K562 treated with DMSO at 1 percent for 12 hours (cell line): ENCODE measurements around the gene ABHD8. TPM values are rescaled to one million over a fixed set of nuclear protein-coding genes. Genes with fewer than 3 reads are reported as not detected.

ENCODE experiments used
- total RNA-seq: library from RNA; unstranded; fragments of 300-600 nt; gene quantifications from 2 replicates; pipeline ENCODE4 v1.2.3, GENCODE V29; 2022; ENCODE audit not compliant: insufficient read depth

Gene ABHD8, protein sequence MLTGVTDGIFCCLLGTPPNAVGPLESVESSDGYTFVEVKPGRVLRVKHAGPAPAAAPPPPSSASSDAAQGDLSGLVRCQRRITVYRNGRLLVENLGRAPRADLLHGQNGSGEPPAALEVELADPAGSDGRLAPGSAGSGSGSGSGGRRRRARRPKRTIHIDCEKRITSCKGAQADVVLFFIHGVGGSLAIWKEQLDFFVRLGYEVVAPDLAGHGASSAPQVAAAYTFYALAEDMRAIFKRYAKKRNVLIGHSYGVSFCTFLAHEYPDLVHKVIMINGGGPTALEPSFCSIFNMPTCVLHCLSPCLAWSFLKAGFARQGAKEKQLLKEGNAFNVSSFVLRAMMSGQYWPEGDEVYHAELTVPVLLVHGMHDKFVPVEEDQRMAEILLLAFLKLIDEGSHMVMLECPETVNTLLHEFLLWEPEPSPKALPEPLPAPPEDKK
- total RNA-seq: 39.8 and 40.0 TPM in 2 replicates

DNA sequence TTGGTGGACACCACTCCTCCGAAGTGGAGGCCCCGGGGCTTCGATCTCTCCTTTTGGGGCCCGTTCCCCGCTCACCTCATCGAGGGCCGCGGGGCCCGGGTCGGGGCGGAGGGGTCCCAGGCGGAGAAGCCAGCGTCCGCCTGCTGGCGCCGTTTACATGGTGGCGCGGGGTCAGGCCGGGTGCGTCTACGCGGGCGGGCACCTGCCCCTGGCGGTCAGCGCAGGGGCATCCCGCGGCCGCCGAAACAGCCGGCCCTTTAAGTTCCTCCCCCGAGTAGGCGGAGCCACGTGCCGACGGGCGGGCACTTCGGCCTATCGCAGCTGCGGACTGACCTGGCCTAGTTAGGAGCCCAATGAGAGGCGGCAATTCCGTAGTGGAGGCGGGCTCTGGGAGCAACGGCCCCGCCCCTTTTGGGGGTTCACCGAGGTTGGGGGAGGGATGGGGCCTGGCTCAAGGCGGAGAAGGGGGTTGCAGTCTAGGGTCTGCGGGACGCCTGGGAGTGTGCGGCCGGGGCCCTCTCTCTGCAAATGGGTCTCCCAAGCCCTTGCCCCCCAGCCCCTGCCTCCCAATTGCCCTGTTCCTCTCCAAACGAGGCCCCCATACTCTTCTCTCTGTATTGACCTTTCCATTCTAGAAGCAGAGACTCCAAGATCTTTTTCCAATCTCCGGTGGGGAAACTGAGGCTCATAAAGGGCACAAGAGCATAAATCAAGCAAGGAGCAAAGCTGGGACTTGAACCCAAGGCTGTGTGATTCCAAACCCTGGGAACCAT is at the start of gene ABHD8:
Gene ABHD8 (minus strand): TSS at position 259 of the 773 bp plus-strand sequence. CDS start 1,809 bp downstream, outside the sequence.

DNA sequence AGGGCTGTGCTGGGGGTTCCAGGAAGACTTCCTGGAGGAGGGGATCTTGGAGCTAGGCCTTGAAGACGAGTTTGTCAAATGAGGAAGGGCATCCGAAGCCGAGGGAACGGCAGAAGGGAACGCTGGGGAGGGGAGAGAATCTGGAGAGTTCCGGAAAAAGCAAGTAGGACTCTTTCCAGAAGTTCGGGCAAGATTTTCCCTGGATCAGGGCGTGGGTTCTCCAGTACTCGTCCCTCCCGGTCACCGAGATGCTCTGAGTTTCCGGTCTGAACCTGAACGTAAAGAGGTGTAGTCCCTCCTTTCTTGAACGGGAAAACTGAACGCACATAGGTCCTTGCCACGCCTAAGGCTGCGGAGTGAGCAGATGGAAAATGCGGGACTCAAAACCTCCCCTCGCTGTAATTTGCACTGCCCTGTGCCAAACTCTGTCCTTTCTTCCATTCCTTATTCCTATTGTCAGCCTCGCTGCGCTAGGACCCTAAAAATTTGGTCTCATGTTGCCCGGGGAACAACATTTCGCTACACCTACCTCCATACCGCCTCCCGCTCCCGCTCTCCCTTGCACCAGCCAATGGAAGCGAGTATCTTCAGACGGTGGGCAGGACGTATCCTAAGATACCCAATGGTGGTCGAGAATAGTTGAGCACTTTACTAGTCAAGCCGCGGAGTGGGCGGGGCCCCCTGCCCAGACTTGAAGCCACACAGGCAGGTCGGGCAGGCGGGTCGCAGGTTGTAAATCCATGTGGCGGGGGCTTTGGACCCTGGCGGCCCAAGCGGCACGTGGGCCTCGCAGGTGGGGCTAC is 33.8 kb upstream of the ABHD8 start, which contains the start of gene GTPBP3:
Gene GTPBP3 (plus strand): TSS at position 682 of the 803 bp plus-strand sequence. CDS start 59 bp downstream, at position 741.

DNA sequence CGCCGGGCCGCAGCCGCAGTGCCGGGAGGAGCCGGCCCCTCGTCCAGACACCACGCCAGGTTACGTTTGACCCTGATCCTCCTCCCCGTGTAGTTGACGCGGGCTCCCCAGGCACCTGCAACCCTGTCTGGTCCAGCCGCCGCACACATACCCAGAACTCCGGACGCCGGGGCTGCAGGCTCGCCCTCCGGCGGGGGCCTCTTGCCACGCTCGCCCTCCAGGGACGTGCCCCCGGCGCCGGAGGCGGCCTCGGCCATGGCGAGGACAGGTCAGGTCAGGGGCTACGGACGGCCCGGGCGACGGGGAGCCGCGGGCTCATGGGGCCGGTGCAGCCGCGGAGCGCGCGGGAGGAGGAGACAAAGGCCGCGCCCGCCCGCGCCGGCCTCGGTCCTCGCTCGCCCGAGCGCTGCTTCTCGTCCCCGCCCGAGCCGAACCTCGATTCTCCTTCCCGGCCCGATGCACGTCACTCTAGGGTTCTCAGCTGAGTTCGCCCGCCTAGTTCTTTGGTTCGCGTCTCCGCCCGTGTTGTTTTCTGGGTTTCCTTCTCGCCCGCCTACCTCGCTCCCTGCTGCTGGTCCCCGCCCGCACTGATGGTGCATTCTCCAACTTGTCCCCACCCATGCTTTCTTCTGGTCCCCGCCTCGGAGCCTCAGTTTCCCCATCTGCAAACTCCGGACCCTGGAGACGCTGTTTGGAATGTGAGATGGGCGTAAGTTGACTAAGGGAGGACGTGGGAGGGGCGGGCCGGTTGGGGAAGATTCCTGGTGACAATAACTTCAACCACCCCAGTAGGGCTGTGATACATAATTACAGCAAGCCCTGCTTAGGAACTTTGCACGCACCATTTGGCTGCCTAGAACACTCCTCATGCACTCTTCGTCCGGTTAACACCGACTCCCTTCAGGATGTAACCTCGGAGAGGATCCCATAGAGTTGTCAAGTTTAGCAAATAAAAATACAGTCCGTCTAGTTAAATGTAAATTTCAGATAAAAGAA is 31.5 kb upstream of the ABHD8 start, which contains the start of gene ANO8:
Gene ANO8 (minus strand): TSS at position 442 of the 996 bp plus-strand sequence. CDS start 185 bp downstream, at position 257.

DNA sequence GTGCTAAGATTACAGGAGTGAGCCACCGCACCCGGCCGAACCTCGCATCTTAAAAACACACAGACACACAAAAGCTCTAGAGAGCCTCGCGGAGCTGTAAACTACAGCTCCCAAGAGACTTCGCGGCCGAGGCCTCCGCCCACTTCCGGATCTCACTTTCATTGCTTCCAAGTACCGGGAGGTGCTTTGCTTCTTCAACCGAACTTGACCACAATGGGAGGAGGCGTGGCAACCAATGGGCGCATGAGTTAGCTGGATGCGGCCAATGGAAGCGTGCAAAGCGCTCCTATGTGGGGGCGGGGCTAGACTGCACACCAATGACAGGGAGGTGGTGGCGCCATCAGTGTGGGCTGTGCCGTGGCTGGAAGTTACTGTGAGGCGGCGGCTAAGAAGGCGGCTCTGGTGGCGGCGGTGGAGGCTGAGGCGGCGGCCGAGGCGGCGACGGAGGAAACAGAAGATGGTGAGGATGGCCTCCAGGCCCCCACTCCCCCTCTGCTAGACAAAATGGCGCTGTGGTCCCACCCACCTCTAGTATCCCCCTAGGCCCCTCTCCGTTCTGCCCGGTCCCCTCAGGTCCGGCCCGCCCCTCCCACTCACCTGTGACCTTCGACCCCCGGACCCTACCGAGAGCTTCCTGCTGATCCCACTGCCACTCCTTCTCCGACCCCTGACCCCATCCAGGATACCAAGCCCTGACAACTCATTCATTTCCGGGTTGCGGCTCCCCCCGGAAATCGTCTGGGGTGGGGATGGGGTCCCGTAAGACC is 6.2 kb upstream of the ABHD8 start, which contains the start of gene DDA1:
Gene DDA1 (plus strand): TSS at position 366 of the 767 bp plus-strand sequence. CDS start 92 bp downstream, at position 458.

DNA sequence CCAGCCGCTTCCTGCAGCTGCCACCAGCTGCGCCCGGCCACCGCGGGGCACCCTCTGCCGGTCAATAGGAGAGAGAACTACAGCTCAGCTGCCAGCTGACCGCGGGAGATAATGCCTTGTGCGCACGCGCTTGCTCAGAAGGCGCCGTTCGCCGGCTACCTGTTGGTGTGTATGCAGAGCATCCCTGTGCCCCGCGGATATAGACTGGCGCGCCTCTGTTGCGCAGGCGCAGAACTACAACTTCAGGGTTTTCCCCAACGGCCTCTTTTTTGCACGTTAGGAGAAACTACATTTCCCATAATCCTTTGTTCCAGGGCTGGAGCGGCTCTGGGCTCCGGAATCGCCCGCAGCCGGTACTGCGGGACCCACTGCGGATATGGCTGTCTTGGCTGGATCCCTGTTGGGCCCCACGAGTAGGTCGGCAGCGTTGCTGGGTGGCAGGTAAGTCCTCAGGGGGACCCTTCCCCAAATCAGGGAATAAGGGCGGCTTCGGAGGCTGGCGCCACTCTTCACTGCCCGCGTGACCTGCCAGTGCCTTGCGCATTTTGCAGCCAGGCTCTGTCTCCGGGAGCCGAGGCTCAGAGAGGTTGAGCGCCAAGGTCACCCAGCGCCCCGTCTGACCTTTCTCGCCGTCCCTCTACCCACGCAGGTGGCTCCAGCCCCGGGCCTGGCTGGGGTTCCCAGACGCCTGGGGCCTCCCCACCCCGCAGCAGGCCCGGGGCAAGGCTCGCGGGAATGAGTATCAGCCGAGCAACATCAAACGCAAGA is 2.5 kb upstream of the ABHD8 start, which contains the start of gene MRPL34:
Gene MRPL34 (plus strand): TSS at position 356 of the 768 bp plus-strand sequence. CDS start 21 bp downstream, at position 377.

DNA sequence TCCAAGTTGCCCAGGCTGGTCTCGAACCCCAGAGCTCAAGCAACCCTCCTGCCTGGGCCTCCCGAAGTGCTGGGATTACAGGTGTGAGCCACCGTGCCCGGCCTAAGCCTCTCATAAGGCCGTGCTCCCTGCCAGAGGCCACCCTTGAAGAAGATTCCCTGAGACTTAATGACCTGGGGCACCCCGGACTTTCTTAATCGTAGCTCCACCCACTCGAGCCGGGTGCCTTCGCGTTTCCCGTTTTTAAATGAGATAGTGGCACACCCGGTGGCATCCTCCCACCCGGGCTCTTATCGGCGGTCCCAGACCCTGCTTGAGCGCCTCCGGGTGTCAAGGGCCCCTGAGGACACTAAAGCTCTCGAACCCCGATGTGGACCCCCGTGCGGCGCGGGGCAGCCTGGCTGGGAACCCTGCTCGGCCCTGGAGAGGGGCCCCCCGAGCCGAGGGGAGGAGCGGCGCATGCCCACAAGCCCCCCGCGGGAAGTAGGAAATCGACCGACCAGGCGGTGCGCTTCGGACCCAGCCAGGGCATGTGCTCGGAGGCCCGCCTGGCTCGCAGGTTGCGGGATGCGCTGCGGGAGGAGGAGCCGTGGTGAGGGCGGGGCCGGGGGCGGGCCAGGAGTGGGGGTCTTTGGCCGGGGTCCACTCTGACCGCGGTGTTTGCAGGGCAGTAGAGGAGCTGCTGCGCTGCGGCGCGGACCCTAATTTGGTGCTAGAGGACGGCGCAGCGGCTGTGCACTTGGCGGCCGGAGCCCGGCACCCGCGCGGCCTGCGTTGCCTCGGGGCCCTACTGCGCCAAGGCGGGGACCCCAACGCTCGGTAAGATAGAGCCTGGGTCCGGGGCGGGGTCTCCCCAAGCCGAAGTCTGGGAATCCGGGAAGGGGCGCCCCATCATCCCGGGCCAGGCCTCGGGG is 21.6 kb downstream of the ABHD8 start, which contains the start of gene ANKLE1:
Gene ANKLE1 (plus strand): TSS at position 511 of the 914 bp plus-strand sequence. CDS start 20 bp downstream, at position 531.

DNA sequence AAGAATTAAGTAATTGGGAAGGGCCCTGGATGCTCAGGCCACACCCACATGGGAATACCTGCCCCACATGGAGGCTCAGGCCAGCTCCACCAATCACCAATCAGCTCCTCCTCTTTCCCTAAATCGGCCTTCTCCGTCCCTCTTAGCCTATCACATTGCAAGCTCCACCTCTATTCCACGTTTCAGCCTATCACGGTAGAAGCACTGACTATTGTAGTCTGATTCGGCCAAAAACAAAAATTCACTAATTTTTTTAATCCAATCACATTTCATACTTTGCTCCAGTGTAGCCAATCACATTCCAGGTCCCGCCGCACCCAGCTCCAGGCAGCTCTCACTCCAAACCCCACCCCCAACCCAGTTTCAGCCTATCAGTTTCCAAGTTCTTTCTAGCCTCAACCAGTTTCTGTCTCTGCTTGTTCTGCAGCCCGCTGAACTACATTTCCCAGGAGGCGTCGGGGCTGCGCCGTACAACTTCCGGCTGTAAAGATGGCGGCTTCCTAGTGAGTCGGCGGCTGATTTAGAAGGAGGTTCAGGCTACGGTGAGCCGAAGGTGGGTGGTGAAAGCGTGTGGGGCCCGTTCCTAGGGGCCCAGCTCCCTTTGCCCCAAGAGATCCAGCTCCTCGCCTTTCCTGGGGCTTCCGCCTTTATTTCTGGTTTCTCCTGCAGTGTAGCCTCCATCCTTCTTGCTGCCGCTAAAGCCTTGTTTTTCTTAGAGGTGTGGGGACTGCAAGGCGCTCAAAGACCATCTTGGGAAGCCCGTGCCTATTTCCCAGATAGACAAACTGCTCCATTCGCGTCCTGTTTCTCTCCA is 36.0 kb downstream of the ABHD8 start, which contains the start of gene BABAM1:
Gene BABAM1 (plus strand): TSS at position 469 of the 814 bp plus-strand sequence. CDS start 1,364 bp downstream, outside the sequence.

DNA sequence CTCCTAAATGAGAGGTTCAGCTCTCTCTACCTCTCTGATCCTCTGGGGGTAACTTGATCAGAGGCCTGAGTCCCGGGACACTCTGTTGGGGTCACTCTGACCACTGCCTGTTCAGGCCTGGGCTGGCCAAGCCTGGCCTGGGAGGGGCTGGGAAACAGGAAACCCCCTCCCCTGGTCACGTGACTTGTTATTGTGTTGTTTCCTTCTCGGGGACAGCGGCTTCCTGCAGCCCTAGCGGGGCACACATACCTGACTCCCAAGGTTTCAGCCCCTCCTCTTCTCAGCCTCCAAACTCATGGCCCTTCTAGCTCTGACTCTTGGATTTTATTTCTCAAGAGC is 38.6 kb downstream of the ABHD8 start, which contains the start of gene USHBP1:
Gene USHBP1 (minus strand): TSS at position 105 of the 339 bp plus-strand sequence. CDS start 446 bp downstream, outside the sequence.

DNA sequence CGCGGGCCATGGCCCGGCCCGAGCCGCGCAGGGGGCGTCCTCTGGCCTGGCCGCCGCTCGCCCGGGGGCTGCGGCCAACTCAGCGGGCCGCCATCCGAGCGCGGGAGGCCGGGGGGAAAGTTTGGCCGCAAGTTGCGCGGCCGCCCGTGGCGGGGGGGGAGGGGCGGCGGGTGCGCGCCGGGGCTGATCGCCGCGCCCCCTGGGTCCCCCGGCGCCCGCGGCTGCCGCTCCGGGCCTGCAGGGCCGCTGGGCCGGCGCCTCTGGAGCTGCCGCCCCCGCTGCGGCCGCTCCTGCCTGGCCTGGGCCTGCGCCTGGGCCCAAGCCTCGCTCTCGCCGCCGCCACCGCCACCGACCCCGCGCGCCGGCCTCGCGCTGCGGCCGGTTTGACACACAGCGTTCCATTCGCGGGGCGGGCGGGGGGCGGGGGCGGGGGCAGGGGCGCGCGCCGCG is 57.7 kb downstream of the ABHD8 start, which contains the start of gene NR2F6:
Gene NR2F6 (minus strand): TSS at position 385 of the 450 bp plus-strand sequence. CDS start 699 bp downstream, outside the sequence.

Other genes with a start within 250 kb of the ABHD8 start
- 28.7 and 32.6 TPM in 2 replicates for gene HAUS8, start 228.0 kb downstream of the ABHD8 start, total RNA-seq
- gene MYO9B, start 227.6 kb downstream of the ABHD8 start, total RNA-seq: 46.4 and 108 TPM in 2 replicates
- gene USE1, start 88.1 kb downstream of the ABHD8 start, total RNA-seq: 31.0 and 50.9 TPM in 2 replicates
- gene OCEL1, start 77.2 kb downstream of the ABHD8 start, total RNA-seq: 68.1 and 78.7 TPM in 2 replicates
- gene NR2F6, start 57.5 kb downstream of the ABHD8 start, total RNA-seq: 145 and 152 TPM in 2 replicates
- not detected in 2 replicates for gene USHBP1, start 38.7 kb downstream of the ABHD8 start, total RNA-seq
- gene BABAM1, start 36.0 kb downstream of the ABHD8 start, total RNA-seq: 88.6 and 94.2 TPM in 2 replicates
- gene ANKLE1, start 21.5 kb downstream of the ABHD8 start, total RNA-seq: 2.3 and 2.5 TPM in 2 replicates
- gene MRPL34, start 2.4 kb upstream of the ABHD8 start, total RNA-seq: 110 and 139 TPM in 2 replicates
- 56.6 and 89.3 TPM in 2 replicates for gene DDA1, start 6.1 kb upstream of the ABHD8 start, total RNA-seq
- 3.8 and 12.9 TPM in 2 replicates for gene ANO8, start 31.4 kb upstream of the ABHD8 start, total RNA-seq
- gene GTPBP3, start 34.1 kb upstream of the ABHD8 start, total RNA-seq: 53.7 and 59.6 TPM in 2 replicates
- gene PLVAP, start 73.9 kb upstream of the ABHD8 start, total RNA-seq: not detected in 2 replicates
- gene CCDC194, start 90.8 kb upstream of the ABHD8 start, total RNA-seq: 1.5 TPM in 1 of 2 replicates, not detected in the other
- 417 and 506 TPM in 2 replicates for gene BST2, start 102.2 kb upstream of the ABHD8 start, total RNA-seq
- 63.2 and 98.8 TPM in 2 replicates for gene MVB12A, start 116.6 kb upstream of the ABHD8 start, total RNA-seq
- 0.79 TPM in 1 of 2 replicates, not detected in the other for gene TMEM221, start 145.2 kb upstream of the ABHD8 start, total RNA-seq
- not detected in 2 replicates for gene NXNL1, start 157.5 kb upstream of the ABHD8 start, total RNA-seq
- 2.8 and 4.5 TPM in 2 replicates for gene SLC27A1, start 167.1 kb upstream of the ABHD8 start, total RNA-seq
- gene PGLS, start 208.2 kb upstream of the ABHD8 start, total RNA-seq: 159 and 210 TPM in 2 replicates